SIG-M5 treated with dmso at 0.1 percent for 504 hours (cell line): ENCODE data around the gene C2orf78.
"Not testable (repeated sequence)": the region's sequence is repeated elsewhere in the genome, so short reads cannot be mapped to it uniquely, and the experiment has no call there.

Experiments used
- DNase-seq: peaks from one replicate; lab custom pipeline; 2025; ENCODE audit not compliant: unreplicated experiment; lab: John Stamatoyannopoulos, UW

The C2orf78 gene

GRCh38 chr2:73783883-73784282 is at the start of gene C2orf78:
TSS of gene C2orf78 (plus strand) at chr2:73784183. CDS start at chr2:73784310, 127 bp downstream.
- DNase-seq = not testable (repeated sequence)

GRCh38 chr2:73736378-73736777 is 47.6 kb upstream of the C2orf78 start:
- DNase-seq = no peak

DNA sequence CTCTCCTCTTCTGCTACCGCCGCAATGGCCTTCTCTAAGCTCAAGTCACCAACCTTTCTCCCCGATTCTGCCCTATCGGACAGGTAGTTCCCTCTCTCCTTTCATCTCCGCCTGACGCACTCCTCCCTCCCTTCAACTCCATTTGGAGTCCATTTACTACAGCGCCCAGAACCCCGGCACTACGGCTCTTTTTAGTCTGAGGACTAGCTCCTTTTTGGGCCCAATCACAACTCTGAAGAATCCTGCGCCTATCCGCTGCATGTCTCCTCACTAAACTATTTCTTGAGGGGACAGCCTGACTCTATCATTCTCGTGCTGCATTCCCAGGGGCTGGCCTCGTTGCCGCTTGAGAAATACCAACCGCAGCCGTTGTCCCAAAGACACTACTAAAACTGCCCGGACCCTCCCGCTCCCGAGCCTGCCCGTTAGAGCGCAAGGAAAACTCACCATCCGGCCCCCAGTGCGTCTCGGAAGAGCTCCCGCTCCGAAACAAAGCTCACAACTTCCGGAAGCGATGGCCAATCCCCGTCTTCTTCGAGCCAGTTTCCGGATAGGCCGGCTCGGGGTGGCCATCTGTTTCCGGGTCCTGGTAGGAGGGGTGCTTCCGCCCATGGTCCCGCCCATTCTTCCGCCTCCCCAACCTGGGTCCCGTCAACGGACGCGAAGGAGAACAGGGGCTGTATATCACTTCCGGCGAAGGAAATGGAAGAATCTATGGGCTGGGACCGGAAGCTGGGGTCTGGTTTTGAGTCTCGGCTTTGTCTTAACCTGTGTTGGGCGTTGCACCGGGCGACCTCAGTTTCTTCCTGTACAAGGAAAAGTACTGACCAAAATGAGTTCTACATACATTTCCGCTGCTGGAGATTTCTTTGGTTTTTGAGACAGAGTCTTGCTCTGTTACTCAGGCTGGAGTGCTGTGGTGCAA is 46.9 kb upstream of the C2orf78 start, which contains the start of gene TPRKB:
TSS of gene TPRKB (minus strand) at position 491 of the 925 bp plus-strand sequence. CDS start 2,776 bp downstream, outside the sequence.
- DNase-seq = peak; percentile 99

DNA sequence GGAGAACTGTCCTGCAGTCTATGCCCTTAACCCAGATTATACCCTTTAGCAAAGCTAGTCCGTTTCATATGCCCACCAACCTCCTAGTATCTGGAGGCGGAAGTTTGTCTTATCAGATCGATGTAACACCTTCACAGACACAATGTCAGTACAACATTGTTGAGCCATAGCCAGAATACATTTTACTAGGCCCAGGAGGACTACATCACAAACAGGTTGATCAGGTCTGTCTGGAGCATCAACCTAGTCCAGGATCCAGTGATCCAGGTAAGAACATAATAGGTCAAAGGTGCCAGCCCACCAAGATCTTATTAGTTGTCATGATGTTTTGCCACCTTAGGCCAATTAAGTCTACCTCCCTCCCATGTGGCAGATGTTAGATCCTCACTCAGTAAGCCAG is 44.9 kb upstream of the C2orf78 start:
- no peak for DNase-seq

DNA sequence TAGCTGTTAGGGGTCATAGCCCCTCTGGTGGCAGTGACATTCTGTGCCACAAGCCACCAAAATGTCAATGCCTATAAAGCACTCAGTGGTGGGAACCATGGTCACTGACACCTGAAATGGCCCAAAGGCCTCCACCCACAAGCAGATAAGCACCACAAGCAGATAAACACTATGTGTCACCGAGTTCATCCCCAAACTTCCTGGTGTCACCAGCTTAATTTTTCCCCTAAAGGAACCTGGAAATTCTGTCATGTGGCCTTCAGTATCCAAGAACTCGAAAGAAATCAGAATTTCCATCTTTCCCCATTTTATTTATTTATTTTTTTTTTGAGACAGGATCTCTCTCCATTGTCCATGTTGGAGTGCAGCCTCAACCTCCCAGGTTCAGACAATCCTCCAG is 43.2 kb upstream of the C2orf78 start:
- no peak for DNase-seq

DNA sequence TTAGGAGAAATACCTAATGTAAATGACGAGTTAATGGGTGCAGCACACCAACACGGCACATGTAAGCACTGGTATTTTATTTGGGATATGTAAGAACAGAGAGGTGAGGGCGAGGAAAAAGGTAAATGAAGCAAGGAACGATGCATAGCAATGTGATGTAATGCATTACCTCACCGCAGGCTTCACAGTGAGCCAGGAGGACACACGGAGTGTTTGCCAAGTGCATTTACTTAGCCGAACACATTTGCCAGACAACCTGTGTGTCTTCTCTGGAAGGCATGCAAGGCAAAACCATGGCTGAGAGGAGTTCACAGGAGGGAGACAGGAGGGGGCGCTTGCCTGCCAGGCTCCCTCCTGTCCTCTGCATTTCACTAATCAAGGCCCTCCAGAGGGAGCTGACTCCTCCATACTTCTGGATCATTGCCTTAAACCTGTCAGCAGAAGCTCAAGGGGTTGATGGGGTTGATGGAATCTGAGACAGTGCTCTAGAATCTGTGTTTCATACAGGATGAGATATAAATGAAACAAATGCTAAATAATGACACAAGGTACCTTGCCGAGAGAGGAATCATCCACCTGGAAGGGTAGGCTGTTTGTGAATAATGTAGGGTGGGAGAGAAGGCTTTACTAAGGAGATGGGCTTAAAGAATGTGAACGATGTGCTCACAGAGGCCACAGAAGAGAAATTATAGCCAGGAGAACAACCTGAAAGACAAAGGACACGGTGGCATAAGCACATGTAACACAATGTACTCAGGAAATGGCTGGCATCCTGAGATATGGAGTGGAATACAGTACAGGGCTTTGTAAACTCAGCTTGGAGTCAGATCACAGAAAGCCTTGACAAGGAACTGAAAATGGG is 37.7 kb upstream of the C2orf78 start:
- DNase-seq = no peak

- DNase-seq = no peak
Observed at GRCh38 chr2:73746877-73747208, 37.1 kb upstream of the C2orf78 start.

GRCh38 chr2:73749314-73749713 is 34.7 kb upstream of the C2orf78 start:
- no peak for DNase-seq

GRCh38 chr2:73754332-73754731 is 29.7 kb upstream of the C2orf78 start:
- not testable (repeated sequence) for DNase-seq

- no peak for DNase-seq
Observed at GRCh38 chr2:73759285-73759764, 24.7 kb upstream of the C2orf78 start.

DNA sequence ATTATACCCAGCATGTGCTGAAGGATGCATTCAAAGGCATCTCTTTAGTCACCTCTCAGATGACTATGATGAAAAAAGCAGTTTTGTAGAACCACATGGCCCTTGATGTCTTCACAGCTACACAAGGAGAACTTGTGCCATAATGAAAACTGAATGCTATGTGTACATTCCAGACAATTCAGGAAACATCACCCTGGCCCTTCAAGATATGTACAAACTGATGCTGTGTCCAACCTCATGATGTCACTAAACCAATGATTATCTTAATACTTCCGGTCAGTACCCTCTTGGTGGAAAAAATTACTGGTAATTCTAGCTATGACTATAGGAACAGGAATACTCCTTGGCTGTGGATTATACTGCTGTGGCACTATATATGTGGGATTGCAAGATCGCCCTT is 24.1 kb upstream of the C2orf78 start:
- no peak for DNase-seq

DNA sequence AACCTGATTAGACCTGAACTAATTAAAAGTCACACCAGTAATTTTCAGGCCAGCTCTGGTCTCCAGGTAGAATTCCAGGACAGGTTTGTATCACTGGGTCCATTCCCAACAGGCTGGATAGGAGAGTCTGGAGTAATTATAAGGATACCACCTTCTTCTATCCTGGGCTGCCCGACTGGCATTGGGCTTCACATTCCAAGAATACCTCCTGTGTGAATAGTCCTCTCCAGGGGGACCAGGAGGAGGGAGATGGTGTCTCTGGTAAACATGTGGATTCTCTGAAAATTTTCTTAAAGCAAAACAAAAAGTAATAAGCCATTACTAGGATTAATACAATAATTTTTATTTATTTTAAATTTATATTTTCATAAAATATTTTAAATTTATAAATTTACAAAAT is 21.4 kb upstream of the C2orf78 start:
- no peak for DNase-seq

- no peak for DNase-seq
Observed at GRCh38 chr2:73764945-73765344, 19.0 kb upstream of the C2orf78 start.

DNA sequence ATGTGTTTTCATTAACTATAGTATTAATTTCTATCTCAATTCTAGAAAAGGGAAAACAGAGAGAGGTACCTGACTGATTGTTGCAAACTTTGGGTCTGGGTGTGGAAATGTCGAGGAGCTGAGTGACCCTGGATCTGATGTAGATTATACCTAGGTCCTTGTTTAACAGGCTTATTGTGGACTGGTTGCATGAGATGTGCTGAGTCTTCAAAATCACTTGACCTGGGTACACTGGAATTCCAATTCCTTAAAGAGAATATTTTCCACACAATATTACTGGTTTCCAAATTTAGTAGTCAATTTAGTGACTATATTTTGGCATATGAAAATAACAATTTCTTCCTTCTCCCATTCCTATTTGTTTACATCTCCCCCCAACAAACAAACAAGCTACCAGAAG is 17.6 kb upstream of the C2orf78 start:
- no peak for DNase-seq

- no peak for DNase-seq
Observed at GRCh38 chr2:73766994-73767393, 17.0 kb upstream of the C2orf78 start.

DNA sequence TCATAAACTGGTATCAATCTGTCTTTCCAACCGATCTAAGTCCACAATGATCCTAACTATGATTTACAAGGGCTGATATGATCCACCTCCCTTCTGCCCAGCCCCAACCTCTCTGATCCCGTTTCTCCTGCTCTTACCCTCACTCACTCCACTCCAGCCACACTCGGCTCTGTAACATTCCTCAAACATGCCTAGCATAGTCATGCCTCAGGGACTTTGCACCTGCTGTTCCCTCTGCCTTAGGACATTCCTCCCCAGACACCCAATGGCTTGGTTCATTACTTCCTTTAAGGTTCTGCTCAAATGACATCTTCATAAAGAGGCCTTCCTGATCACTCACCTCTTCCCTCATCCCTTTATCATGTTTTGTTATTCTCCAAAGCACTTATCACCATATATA is 13.3 kb upstream of the C2orf78 start:
- DNase-seq = no peak

DNA sequence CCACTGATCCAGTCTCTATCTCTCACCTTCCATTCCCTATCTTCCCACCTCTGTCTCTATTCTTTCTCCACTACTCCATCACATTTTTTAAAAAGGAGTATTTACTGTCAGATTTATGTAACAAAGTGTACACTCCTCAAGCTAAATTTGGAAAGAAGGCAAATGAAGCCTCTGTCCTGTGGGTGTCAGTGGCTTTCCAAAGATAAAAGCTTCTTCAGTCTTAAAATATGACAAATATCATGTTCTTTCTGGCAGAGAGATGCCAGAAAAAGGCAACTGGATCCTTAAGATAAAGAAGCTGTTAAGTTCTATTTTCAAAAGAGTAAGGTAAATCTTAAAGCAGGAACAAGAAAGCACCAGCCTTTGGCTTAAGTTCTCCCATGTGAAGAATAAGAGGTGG is 11.2 kb upstream of the C2orf78 start:
- no peak for DNase-seq

- DNase-seq = no peak
Observed at GRCh38 chr2:73776381-73776780, 7.6 kb upstream of the C2orf78 start.

- DNase-seq = no peak
Observed at GRCh38 chr2:73776869-73777519, 7.0 kb upstream of the C2orf78 start.

DNA sequence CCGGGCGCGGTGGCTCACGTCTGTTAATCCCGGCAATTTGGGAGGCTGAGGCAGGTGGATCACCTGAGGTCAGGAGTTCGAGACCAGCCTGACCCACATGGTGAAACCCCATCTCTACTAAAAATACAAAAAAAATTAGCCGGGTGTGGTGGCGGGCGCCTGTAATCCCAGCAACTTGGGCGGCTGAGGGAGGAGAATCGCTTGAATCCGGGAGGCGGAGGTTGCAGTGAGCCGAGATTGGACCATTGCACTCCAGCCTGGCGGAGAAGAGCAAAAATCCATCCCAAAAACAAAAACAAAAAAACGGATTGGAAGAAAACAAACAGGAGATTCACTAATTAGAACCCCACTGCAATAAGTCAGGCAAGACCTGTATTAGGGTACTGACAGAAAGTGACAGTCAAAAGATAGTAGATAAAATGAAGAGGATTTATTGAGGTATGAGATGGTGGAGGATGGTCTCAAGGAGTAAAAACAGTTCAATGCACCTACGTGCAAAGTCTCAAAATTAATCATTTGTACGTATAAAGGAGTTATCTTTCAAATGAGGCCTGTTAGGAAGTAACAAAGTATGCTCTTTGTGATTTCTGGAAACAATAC is 5.0 kb upstream of the C2orf78 start:
- DNase-seq = not testable (repeated sequence)
